ENCODE measurements around the gene MRPL4.

The MRPL4 gene

DNA sequence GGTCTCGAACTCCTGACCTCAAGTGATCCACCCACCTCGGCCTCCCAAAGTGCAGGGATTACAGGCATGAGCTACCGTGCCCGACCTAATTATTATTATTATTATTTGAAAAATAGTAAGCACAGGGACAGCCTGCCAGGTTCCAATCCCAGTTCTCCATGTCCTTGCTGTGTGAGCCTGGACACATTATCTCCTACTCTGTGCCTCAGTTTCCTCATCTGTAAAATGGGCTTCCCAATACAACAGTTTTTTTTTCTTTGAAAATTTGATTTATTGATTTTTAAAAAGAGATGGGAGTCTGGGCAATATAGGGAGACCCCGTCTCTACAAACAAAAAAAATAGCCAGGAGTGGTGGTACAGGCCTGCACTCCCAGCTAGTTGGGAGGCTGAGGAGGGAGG, 54.3 kb downstream of the MRPL4 start:
- TF ChIP-seq, protein P1, sequence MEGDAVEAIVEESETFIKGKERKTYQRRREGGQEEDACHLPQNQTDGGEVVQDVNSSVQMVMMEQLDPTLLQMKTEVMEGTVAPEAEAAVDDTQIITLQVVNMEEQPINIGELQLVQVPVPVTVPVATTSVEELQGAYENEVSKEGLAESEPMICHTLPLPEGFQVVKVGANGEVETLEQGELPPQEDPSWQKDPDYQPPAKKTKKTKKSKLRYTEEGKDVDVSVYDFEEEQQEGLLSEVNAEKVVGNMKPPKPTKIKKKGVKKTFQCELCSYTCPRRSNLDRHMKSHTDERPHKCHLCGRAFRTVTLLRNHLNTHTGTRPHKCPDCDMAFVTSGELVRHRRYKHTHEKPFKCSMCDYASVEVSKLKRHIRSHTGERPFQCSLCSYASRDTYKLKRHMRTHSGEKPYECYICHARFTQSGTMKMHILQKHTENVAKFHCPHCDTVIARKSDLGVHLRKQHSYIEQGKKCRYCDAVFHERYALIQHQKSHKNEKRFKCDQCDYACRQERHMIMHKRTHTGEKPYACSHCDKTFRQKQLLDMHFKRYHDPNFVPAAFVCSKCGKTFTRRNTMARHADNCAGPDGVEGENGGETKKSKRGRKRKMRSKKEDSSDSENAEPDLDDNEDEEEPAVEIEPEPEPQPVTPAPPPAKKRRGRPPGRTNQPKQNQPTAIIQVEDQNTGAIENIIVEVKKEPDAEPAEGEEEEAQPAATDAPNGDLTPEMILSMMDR (IDR thresholded peaks at IDR 0.05; ENCODE audit: low read depth, low read length), result no peak
- H3K36me3 ChIP-seq, result no peaks in the 10 kb centered on the region; the same call in 1 of the 2 replicates
- H3K4me1 ChIP-seq, result no peaks in the 10 kb centered on the region; the same call in 1 of the 2 replicates

DNA sequence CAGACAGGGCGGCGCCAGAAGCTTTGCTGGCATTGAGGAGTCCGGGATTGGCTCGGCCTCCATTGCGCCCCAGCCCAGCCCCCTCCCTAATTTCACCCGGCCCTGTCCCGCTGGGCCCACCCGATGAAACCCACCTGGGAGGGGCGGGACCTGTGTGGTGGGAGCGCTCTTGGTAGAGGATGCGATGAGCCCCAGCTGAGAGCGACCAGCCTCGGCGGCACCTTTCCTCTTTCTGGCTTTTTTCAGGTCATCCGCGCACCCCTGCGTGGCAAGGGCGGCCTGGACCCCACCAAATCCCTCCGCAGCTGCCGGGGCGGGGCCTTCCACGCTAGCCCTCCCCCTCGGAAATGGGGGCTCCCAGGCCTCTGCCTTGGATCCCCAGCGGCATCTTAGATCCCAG, 57.4 kb downstream of the MRPL4 start, which contains the start of gene ZGLP1:
Gene ZGLP1, minus strand, starts transcription at position 393 of the 400 bp plus-strand sequence.
- Histone ChIP-seq H3K4me1 (no peaks in the 10 kb centered on the region; the same call in 1 of the 2 replicates), H3K4me3 (ENCODE audit: low read depth, low read length) (no peak within 1 kb of the TSS), H3K27me3 (no peaks in the 10 kb centered on the region), H3K9me3 (no peaks in the 10 kb centered on the region), H3K36me3 (no peaks in the 10 kb centered on the region; the same call in 1 of the 2 replicates)
- no peak for DNase-seq
- TF ChIP-seq, protein P1 (IDR thresholded peaks at IDR 0.05; ENCODE audit: low read depth, low read length), result no peak

More for the DNA sequence above, 54.3 kb downstream of the MRPL4 start:
- H3K27me3 ChIP-seq, result no peaks in the 10 kb centered on the region
- no peaks in the 10 kb centered on the region for H3K9me3 ChIP-seq
- H3K4me3 ChIP-seq (ENCODE audit: low read depth, low read length), result no peak overlapping the region
- no peak for DNase-seq

Data from BE2C (cell line).